Loucy (cell line): Measurements from ENCODE around the gene PRR7.

ENCODE experiments used
- CTCF ChIP-seq: fragments of 200-600 bp; sonication (generic); conservative IDR thresholded peaks from 2 replicates; pipeline ENCODE4 v1.5.1; 2014; ENCODE audit warnings: mild to moderate bottlenecking, antibody characterized with exemption, low read length
- EZH2phosphoT487 ChIP-seq: fragments of 200-600 bp; IDR thresholded peaks from 2 replicates; pipeline ENCODE4 v1.6.1; 2018; ENCODE audit warnings: antibody characterized with exemption, mild to moderate bottlenecking, moderate library complexity, borderline replicate concordance

GRCh38 chr5:177475563-177476427 lies 29.2 kb downstream of the PRR7 start:
- no peak for TF ChIP-seq CTCF
- TF ChIP-seq EZH2phosphoT487: no peak
